ENCODE measurements around the gene ATP5F1D.
A peak's percentile ranks its signal among the peaks of the same experiment; 100 is the strongest.

ATP5F1D gene

GRCh38 chr19:1238369-1239303, 2.9 kb upstream of the ATP5F1D start:
- TF ChIP-seq EZH2phosphoT487 (IDR thresholded peaks at IDR 0.05; ENCODE audit: low read depth) (no peak), CTCF (IDR thresholded peaks at IDR 0.05; ENCODE audit: low read depth, low read length) (no peak)
- no peaks in the 10 kb centered on the region for H4K20me1 ChIP-seq (ENCODE audit: insufficient read depth, low read length)
- peaks cover 21% of the 10 kb centered on the region for H3K4me1 ChIP-seq (ENCODE audit: low read length)
- H3K27ac ChIP-seq (ENCODE audit: low read length): no peak overlapping the region
- H3K79me2 ChIP-seq (ENCODE audit: low read length): peaks cover 10% of the 10 kb centered on the region
- no peaks in the 10 kb centered on the region for H3K9me3 ChIP-seq (ENCODE audit: insufficient read depth, low read length)
- H3K4me2 ChIP-seq (ENCODE audit: low read length): peak overlapping the region; percentile 80
- H3K27me3 ChIP-seq (ENCODE audit: low read depth, low read length): no peaks in the 10 kb centered on the region
- H3K36me3 ChIP-seq (replicated peaks; ENCODE audit: low read depth, low read length): peaks cover under 1% of the 10 kb centered on the region
- H2AFZ ChIP-seq (ENCODE audit: low read depth, low read length): peak overlapping the region; percentile 61; the same call in 1 of the 2 replicates
- H3K9ac ChIP-seq (ENCODE audit: low read length): peak overlapping the region; percentile 48
- H3K4me3 ChIP-seq (ENCODE audit: low read length): peak overlapping the region; percentile 80

- no peaks in the 10 kb centered on the region for H4K20me1 ChIP-seq (ENCODE audit: insufficient read depth, low read length)
- TF ChIP-seq EZH2phosphoT487 (IDR thresholded peaks at IDR 0.05; ENCODE audit: low read depth) (no peak), CTCF (IDR thresholded peaks at IDR 0.05; ENCODE audit: low read depth, low read length) (no peak)
- peak overlapping the region; percentile 63; the same call in 1 of the 2 replicates for H3K9ac ChIP-seq (ENCODE audit: low read length)
- peaks cover 23% of the 10 kb centered on the region for H3K4me1 ChIP-seq (ENCODE audit: low read length)
- no peak overlapping the region for H3K27ac ChIP-seq (ENCODE audit: low read length)
- H2AFZ ChIP-seq (ENCODE audit: low read depth, low read length): no peak overlapping the region
- peak overlapping the region; percentile 76 for H3K4me2 ChIP-seq (ENCODE audit: low read length)
- H3K9me3 ChIP-seq (ENCODE audit: insufficient read depth, low read length): no peaks in the 10 kb centered on the region
- H3K4me3 ChIP-seq (ENCODE audit: low read length): peak overlapping the region; percentile 77
- no peaks in the 10 kb centered on the region for H3K27me3 ChIP-seq (ENCODE audit: low read depth, low read length)
- H3K79me2 ChIP-seq (ENCODE audit: low read length): peaks cover 10% of the 10 kb centered on the region
- peaks cover 6% of the 10 kb centered on the region for H3K36me3 ChIP-seq (replicated peaks; ENCODE audit: low read depth, low read length)
These were observed 2.1 kb upstream of the ATP5F1D start for GRCh38 chr19:1239420-1239795.

- Histone ChIP-seq H3K36me3 (replicated peaks; ENCODE audit: low read depth, low read length) (peaks cover 6% of the 10 kb centered on the region), H4K20me1 (ENCODE audit: insufficient read depth, low read length) (no peaks in the 10 kb centered on the region), H3K9me3 (ENCODE audit: insufficient read depth, low read length) (no peaks in the 10 kb centered on the region), H3K4me2 (ENCODE audit: low read length) (peak overlapping the region; percentile 76), H3K27me3 (ENCODE audit: low read depth, low read length) (no peaks in the 10 kb centered on the region), H3K4me3 (ENCODE audit: low read length) (peak overlapping the region; percentile 90), H2AFZ (ENCODE audit: low read depth, low read length) (peak overlapping the region; percentile 2; the same call in 1 of the 2 replicates), H3K4me1 (ENCODE audit: low read length) (peaks cover 30% of the 10 kb centered on the region), H3K79me2 (ENCODE audit: low read length) (peaks cover 10% of the 10 kb centered on the region), H3K9ac (ENCODE audit: low read length) (peak overlapping the region; percentile 63), H3K27ac (ENCODE audit: low read length) (no peak overlapping the region)
- TF ChIP-seq CTCF (IDR thresholded peaks at IDR 0.05; ENCODE audit: low read depth, low read length) (peak; percentile 75), EZH2phosphoT487 (IDR thresholded peaks at IDR 0.05; ENCODE audit: low read depth) (no peak)
These were observed 1.5 kb upstream of the ATP5F1D start for GRCh38 chr19:1239796-1240737.
